ENCODE data around the gene LMBR1.

DNA sequence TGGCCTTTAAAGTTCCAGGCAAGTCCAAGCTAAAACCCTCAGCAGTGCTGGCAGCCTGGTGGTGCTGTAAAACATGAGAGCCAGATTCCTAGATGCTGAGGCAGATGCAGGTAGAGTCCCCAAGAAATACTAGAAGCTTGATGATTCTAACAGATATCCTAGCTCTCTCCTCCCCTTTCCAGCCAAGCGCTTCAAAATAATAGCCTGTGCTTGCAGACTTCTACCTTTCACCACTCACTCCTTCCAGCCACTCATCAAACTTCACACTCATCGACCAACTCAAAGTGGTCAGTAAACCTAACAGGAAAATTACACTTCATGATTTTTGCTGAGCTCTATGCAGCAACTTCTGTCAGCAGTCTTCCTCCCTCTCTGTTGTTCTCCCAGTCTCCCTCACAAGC, 50.2 kb downstream of the LMBR1 start:
- TF ChIP-seq TAF1 (IDR thresholded peaks at IDR 0.05; ENCODE audit: low read depth, low read length) (no peak), POLR2AphosphoS5 (IDR thresholded peaks at IDR 0.05; ENCODE audit: low read depth, low read length) (no peak), POLR2A (IDR thresholded peaks at IDR 0.05; ENCODE audit: low read depth, low read length) (no peak)

Data from GM12891 (cell line).